HUES48 (cell line): ENCODE data around the gene UBL7.
"Not testable (repeated sequence)": the region's sequence is repeated elsewhere in the genome, so short reads cannot be mapped to it uniquely, and the experiment has no call there.

Experiments used
- H3K27ac ChIP-seq: one replicate; pipeline ENCODE4 v1.7.0; 2013; ENCODE audit warnings: low read depth, low read length, inconsistent platforms
- H3K27me3 ChIP-seq: 2 replicates; pipeline ENCODE4 v1.6.1; 2013; ENCODE audit warnings: mild to moderate bottlenecking, low read length; ENCODE audit not compliant: control insufficient read depth, insufficient read depth
- H3K36me3 ChIP-seq: 2 replicates; pipeline ENCODE4 v1.6.1; 2013; ENCODE audit warnings: low read length; ENCODE audit not compliant: control insufficient read depth, insufficient read depth
- H3K4me1 ChIP-seq: 2 replicates; pipeline ENCODE4 v1.6.1; 2013; ENCODE audit warnings: mild to moderate bottlenecking, low read length; ENCODE audit not compliant: control insufficient read depth, insufficient read depth
- H3K4me3 ChIP-seq: 2 replicates; pipeline ENCODE4 v1.5.1; 2013; ENCODE audit warnings: mild to moderate bottlenecking, low read depth, low read length
- H3K9ac ChIP-seq: 2 replicates; pipeline ENCODE4 v1.6.1; 2013; ENCODE audit warnings: mild to moderate bottlenecking, low read depth, low read length, moderate library complexity
- H3K9me3 ChIP-seq: 2 replicates; pipeline ENCODE4 v1.6.1; 2013; ENCODE audit warnings: low read length; ENCODE audit not compliant: control insufficient read depth, insufficient read depth

UBL7 gene

DNA sequence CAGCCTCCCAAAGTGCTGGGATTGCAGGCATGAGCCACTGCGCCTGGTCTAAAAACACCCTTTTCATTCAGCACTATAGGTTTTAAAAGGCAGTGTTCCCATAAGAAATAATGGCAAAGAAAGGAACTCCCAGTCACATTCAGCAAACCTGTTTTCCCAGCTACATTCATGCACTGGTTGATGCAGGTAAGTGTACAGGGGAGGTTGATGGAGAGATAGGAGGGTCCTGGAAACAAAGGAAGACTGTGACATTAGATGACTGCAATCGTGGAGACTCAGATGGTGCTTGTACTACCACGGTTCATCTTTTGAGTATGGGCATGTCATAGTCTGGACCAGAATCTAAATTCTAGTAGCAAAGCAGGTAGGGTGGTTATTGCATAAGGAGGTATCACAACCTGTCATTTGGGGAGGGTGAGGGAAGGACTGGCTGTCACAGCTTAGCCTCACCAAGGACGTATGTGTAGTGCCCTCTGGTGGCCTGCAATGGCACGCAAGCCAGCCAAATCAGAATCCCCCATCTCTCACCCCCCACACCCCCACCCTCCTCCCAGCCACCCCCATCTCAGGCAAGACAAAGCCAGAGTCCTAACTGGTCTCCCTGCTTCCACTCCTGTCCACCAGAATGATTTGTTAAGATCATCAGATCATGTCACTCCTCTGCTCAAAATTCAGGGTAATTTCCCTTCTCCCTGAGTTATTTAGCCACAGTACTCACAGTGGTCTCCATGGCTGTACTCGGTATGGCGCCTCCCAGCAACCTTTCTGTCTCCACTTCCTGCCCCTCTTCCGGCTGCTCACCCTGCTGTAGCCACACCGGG is 28.8 kb upstream of the UBL7 start:
- Histone ChIP-seq H3K36me3 (no peaks in the 10 kb centered on the region), H3K4me1 (peaks cover 6% of the 10 kb centered on the region), H3K9me3 (no peaks in the 10 kb centered on the region), H3K27me3 (no peaks in the 10 kb centered on the region), H3K27ac (peak overlapping the region; percentile 21), H3K4me3 (peak overlapping the region; percentile 33; the same call in 1 of the 2 replicates), H3K9ac (0 out of 2 replicates have a peak overlapping the region, but pooled peaks have one; percentile 59)

GRCh38 chr15:74488776-74489175 is 27.8 kb upstream of the UBL7 start:
- Histone ChIP-seq H3K4me1 (peaks cover 6% of the 10 kb centered on the region), H3K4me3 (no peak overlapping the region), H3K36me3 (no peaks in the 10 kb centered on the region), H3K9ac (no peak overlapping the region), H3K9me3 (no peaks in the 10 kb centered on the region), H3K27me3 (no peaks in the 10 kb centered on the region), H3K27ac (no peak overlapping the region)

DNA sequence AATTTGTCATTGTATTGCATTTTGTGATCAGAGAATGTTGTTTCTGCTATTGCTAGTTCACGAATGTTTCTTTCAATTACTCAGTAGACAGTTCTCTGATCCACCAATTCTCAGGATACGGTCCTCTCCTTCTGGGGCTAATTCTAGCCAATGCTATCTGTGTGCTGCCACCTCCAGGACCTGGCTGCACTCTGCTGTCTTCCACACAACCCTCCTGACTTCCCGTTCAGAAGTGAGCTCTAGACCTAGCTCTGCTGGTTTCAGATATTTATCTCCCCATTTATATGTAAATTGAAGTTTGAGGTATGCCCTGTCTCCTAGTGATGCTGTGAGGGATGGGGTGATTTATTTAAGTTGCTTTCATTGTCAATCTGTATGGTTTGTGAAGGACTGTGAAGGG is 21.7 kb upstream of the UBL7 start:
- no peaks in the 10 kb centered on the region for H3K9me3 ChIP-seq
- no peak overlapping the region for H3K4me3 ChIP-seq
- H3K27ac ChIP-seq: no peak overlapping the region
- no peaks in the 10 kb centered on the region for H3K4me1 ChIP-seq
- no peaks in the 10 kb centered on the region for H3K27me3 ChIP-seq
- H3K36me3 ChIP-seq: peaks cover 5% of the 10 kb centered on the region; the same call in 1 of the 2 replicates
- no peak overlapping the region for H3K9ac ChIP-seq

DNA sequence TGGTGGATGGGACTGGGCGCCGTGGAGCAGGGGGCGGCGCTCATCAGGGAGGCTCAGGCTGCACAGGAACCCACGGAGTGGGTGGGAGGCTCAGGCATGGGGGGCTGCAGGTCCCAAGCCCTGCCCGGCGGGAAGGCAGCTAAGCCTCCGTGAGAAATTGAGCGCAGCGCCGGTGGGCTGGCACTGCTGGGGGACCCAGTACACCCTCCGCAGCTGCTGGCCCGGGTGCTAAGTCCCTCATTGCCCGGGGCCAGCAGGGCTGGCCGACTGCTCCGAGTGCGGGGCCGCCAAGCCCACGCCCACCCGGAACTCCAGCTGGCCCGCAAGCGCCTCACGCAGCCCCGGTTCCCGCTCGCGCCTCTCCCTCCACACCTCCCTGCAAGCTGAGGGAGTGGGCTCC is 19.4 kb upstream of the UBL7 start:
- not testable (repeated sequence) for H3K4me3 ChIP-seq, H3K27me3 ChIP-seq, H3K27ac ChIP-seq, H3K4me1 ChIP-seq, H3K36me3 ChIP-seq, H3K9me3 ChIP-seq, H3K9ac ChIP-seq

DNA sequence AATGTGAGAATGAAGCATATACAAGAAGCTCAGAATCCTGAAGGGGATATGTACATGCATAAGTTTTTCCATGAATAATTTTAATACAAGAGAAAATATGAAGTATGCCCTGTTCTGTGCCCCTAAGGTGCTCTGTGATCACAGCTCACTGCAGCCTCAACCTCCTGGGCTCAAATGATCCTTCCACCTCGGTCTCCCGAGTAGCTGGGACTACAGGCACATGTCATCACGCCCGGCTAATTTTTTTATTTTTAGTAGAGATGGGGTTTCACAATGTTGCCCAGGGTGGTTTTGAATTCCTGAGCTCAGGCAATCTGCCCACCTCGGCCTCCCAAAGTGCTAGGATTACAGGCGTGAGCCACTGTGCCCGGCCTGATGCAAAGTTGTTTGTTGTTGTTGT is 10.7 kb upstream of the UBL7 start:
- not testable (repeated sequence) for H3K4me1 ChIP-seq, H3K27ac ChIP-seq, H3K9me3 ChIP-seq, H3K4me3 ChIP-seq, H3K27me3 ChIP-seq, H3K9ac ChIP-seq
- H3K36me3 ChIP-seq: peaks cover 36% of the 10 kb centered on the region

GRCh38 chr15:74470631-74471395 is 9.9 kb upstream of the UBL7 start:
- no peak overlapping the region for H3K4me3 ChIP-seq
- peaks cover 42% of the 10 kb centered on the region for H3K36me3 ChIP-seq
- no peak overlapping the region for H3K27ac ChIP-seq
- no peaks in the 10 kb centered on the region for H3K27me3 ChIP-seq
- H3K4me1 ChIP-seq: no peaks in the 10 kb centered on the region
- no peaks in the 10 kb centered on the region for H3K9me3 ChIP-seq
- H3K9ac ChIP-seq: no peak overlapping the region

- Histone ChIP-seq H3K4me1 (no peaks in the 10 kb centered on the region), H3K9me3 (no peaks in the 10 kb centered on the region), H3K36me3 (peaks cover 35% of the 10 kb centered on the region), H3K27me3 (no peaks in the 10 kb centered on the region), H3K4me3 (no peak overlapping the region), H3K9ac (no peak overlapping the region), H3K27ac (no peak overlapping the region)
Observed at GRCh38 chr15:74468341-74469032, 7.5 kb upstream of the UBL7 start.

DNA sequence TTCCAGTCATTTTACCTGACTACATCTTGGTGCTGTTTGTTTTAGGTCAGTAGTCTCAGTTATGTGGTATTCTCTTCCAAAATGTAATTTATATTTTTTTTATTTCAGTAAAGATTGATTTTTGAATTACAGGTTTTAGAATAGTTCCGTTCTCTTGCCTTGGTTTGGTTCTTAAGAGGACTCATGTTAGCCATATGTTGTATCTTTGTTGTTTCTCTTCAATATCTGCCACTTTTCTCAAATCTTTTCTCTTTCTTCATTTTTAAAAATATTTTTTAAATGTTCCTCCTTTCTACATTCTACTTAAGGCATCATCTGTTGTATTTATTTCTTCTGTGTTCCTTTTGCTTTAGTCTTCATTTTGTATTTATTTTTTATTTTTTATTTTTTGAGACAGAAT is 5.6 kb upstream of the UBL7 start:
- H3K27ac ChIP-seq: no peak overlapping the region
- H3K4me1 ChIP-seq: peaks cover 8% of the 10 kb centered on the region; the same call in 1 of the 2 replicates
- H3K27me3 ChIP-seq: no peaks in the 10 kb centered on the region
- no peak overlapping the region for H3K4me3 ChIP-seq
- no peaks in the 10 kb centered on the region for H3K9me3 ChIP-seq
- H3K36me3 ChIP-seq: peaks cover 24% of the 10 kb centered on the region; the same call in 1 of the 2 replicates
- H3K9ac ChIP-seq: no peak overlapping the region

GRCh38 chr15:74464897-74465296 is 3.9 kb upstream of the UBL7 start:
- H3K9ac ChIP-seq: no peak overlapping the region
- H3K36me3 ChIP-seq: peaks cover 13% of the 10 kb centered on the region; the same call in 1 of the 2 replicates
- H3K27me3 ChIP-seq: no peaks in the 10 kb centered on the region
- peaks cover 12% of the 10 kb centered on the region; the same call in 1 of the 2 replicates for H3K4me1 ChIP-seq
- no peak overlapping the region for H3K27ac ChIP-seq
- no peak overlapping the region for H3K4me3 ChIP-seq
- no peaks in the 10 kb centered on the region for H3K9me3 ChIP-seq

DNA sequence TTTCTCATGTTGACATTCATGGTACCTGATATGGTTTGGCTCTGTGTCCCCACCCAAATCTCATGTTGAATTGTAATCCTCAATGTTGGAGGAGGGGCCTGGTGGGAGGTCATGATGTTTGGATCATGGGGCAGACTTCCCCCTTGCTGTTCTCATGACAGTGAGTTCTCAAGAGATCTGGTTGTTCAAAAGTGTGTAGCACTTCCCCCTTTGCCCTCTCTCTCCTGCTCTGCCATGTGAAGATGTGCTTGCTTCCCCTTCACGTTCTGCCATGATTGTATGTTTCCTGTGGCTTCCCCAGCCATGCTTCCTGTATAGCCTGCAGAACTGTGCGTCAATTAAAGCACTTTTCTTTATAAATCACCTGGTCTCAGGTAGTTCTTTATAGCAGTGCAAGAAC is 3.3 kb upstream of the UBL7 start:
- peaks cover 12% of the 10 kb centered on the region; the same call in 1 of the 2 replicates for H3K4me1 ChIP-seq

More for the DNA sequence above, 3.3 kb upstream of the UBL7 start:
- no peaks in the 10 kb centered on the region for H3K27me3 ChIP-seq
- no peak overlapping the region for H3K9ac ChIP-seq
- peaks cover 12% of the 10 kb centered on the region; the same call in 1 of the 2 replicates for H3K36me3 ChIP-seq
- H3K9me3 ChIP-seq: no peaks in the 10 kb centered on the region
- H3K4me3 ChIP-seq: no peak overlapping the region
- no peak overlapping the region for H3K27ac ChIP-seq
